Astrocyte of the spinal cord (primary cell): Measurements from ENCODE around the gene HSPA4L.

ENCODE experiments used
- DNase-seq: peaks from one replicate; pipeline ENCODE4 v3.0.0; 2011; ENCODE audit warnings: low read depth, low spot score
- H3K4me3 ChIP-seq: 2 replicates; pipeline ENCODE4 v1.5.1; 2011; ENCODE audit warnings: low read depth, mild to moderate bottlenecking, low read length, moderate library complexity
- in situ Hi-C: cut with HindIII; loops from 2 replicates; pipeline ENCODE4 v1.10.0; 2017; ENCODE audit warnings: low sequenced_read_pairs
- TF ChIP-seq, protein P1 (sequence below): IDR thresholded peaks from 2 replicates; pipeline ENCODE4 v1.5.1; 2012; ENCODE audit warnings: low read depth, mild to moderate bottlenecking, low read length, inconsistent platforms

The HSPA4L gene

DNA sequence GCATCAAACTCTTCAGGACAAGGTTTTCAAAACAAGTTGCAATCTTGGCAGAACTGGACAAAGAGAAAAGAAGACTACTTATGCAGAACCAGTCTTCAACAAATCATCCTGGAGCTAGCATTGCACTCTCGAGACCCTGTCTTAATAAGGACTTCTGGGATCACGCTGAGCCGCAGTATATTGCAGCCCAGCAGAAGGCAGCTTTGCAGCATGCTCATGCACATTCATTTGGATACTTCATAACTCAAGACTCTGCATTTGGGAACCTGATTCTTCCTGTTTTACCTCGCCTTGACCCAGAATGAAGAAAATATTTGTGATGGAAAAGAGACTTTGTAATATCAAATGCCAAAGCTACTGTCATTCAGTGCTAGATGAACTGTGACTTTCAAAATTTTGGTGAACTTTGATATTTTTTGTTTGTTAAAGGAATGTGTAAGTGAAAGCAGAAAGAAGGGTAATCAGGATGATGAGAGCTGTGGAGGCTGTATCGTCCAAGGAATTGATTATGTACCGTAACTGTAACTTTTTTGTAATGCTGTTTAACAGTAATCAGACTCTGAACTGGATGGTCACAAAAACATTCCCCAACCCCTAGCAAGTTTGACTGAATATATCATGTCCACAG is 27.2 kb downstream of the HSPA4L start:
- TF ChIP-seq, protein P1, sequence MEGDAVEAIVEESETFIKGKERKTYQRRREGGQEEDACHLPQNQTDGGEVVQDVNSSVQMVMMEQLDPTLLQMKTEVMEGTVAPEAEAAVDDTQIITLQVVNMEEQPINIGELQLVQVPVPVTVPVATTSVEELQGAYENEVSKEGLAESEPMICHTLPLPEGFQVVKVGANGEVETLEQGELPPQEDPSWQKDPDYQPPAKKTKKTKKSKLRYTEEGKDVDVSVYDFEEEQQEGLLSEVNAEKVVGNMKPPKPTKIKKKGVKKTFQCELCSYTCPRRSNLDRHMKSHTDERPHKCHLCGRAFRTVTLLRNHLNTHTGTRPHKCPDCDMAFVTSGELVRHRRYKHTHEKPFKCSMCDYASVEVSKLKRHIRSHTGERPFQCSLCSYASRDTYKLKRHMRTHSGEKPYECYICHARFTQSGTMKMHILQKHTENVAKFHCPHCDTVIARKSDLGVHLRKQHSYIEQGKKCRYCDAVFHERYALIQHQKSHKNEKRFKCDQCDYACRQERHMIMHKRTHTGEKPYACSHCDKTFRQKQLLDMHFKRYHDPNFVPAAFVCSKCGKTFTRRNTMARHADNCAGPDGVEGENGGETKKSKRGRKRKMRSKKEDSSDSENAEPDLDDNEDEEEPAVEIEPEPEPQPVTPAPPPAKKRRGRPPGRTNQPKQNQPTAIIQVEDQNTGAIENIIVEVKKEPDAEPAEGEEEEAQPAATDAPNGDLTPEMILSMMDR, result peak; percentile 26
- DNase-seq, result peak; percentile 17
- in situ Hi-C loops, result no loop called here
- no peak overlapping the region for H3K4me3 ChIP-seq

DNA sequence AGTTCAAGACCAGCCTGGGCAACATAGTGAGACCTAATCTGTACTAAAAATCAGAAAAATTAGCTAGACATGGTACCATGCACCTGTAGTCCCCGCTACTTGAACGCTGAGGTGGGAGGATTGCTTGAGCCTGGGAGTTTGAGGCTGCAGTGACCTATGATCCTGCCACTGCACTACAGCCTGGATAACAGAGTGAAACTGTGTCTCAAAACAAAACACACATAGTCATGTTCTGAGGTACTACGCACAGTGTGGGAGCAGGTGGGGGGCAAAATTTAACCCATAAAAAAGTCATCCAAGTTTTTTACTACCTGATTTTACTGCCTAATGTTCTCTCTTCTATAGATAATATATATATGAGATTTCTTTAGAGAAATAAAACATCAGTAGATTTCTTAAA is 28.4 kb downstream of the HSPA4L start:
- in situ Hi-C loops, result no loop called here

DNA sequence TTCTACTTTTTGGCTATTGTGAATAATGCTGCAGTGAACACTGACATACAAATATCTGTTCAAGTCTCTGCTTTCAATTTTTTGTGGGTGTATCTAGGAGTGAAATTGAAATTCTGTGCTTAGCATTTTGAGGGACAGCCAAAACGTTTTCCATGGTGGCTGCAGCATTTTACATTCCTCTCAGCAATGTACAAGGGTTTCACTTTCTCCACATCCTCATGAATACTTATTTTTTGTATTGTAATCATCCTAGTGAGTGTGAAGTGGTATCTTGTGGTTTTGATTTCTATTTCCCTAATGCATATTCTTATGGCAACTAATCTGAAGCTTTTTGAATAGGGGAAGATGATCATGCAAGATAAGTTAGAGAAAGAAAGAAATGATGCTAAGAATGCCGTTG is 40.3 kb downstream of the HSPA4L start:
- in situ Hi-C loops, result no loop called here
- no peak for DNase-seq
- TF ChIP-seq, protein P1, result no peak
- no peak overlapping the region for H3K4me3 ChIP-seq

More for the DNA sequence above, 28.4 kb downstream of the HSPA4L start:
- no peak for DNase-seq
- H3K4me3 ChIP-seq, result no peak overlapping the region
- TF ChIP-seq, protein P1, result no peak

DNA sequence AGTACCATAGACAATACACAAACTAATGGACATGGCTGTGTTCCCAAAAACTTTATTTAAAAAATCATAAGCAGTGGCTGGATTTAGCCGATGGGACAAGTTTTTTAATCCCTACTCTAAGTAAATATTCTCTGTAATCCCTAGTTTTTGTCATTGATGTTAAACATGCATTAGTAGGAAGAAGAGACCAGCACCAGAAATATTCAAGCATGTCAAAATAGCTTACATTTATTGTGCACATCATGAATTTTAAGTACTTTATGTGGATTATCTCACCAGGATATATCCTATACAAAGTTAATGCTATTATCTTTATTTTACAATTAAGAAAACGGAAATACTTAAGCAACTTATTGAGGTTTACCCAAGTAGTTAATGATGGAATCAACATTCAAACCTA is 46.0 kb downstream of the HSPA4L start:
- no peak for DNase-seq
- TF ChIP-seq, protein P1, result no peak
- no peak overlapping the region for H3K4me3 ChIP-seq
- in situ Hi-C loops, result no loop called here

DNA sequence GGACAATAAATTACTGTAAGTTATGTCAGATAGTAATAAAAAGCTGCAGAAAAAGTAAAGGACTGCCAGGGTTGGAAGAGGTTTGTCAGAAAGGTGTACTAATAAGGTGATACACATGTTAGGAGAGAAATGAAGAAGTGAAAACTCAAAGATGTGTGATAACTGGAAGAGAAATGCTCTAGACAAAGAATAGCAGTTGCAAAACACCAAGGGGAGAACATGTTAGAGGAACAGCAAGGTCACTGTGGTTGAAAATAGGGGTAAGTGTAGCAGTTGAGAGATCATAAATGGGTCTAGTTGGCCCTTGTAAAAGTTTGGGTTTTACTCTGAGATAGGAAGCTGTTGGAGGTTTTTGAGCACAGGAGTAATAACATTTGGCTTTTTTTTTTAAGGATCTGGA is 46.9 kb downstream of the HSPA4L start:
- in situ Hi-C loops, result no loop called here
- TF ChIP-seq, protein P1, result no peak
- no peak for DNase-seq
- H3K4me3 ChIP-seq, result no peak overlapping the region

DNA sequence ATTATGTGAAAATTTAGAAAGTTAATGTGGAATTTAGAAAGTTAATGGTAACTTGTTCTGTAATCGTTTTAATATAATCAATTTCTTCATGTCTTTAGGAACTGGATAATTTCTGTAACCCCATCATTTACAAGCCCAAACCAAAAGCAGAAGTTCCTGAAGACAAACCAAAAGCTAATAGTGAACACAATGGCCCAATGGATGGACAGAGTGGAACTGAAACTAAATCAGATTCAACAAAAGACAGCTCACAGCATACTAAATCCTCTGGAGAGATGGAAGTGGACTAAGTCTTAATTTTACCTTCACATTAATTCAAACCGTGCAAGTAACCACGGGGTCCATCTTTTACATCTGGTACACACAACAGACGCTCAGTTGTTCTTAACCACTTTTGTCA is 50.5 kb downstream of the HSPA4L start:
- in situ Hi-C loops, result no loop called here
- no peak for DNase-seq
- TF ChIP-seq, protein P1, result no peak
- H3K4me3 ChIP-seq, result no peak overlapping the region
